Naive thymus-derived CD4-positive, alpha-beta T cell (primary cell): ENCODE results near the gene ROCK2. TPM values are rescaled to one million over a fixed set of nuclear protein-coding genes. Genes with fewer than 3 reads are reported as not detected.
"Not testable (repeated sequence)": the region's sequence is repeated elsewhere in the genome, so short reads cannot be mapped to it uniquely, and the experiment has no call there.

Experiments
- ATAC-seq: fragments of 150-1000 bp; cut with Tn5 transposase; 2 replicates; pipeline ENCODE4 v1.10.0; 2021; ENCODE audit warnings: mild to moderate bottlenecking, moderate library complexity
- CTCF ChIA-PET: fragments of 350-600 bp; sonication (Branson Sonifier 250); formaldehyde crosslinking; loops from one replicate; lab custom pipeline; 2021; ENCODE audit warnings: antibody characterized with exemption; lab: Charles Lee
- POLR2A ChIA-PET: fragments of 350-600 bp; sonication (Branson Sonifier 250); formaldehyde crosslinking; loops from one replicate; lab custom pipeline; 2021; ENCODE audit warnings: antibody characterized with exemption, inconsistent platforms; lab: Charles Lee
- DNase-seq, 9 donors: peaks; one replicate each; pipeline versions ENCODE4 v3.0.0 to v3.0.0-alpha.2; 2020 to 2022; ENCODE audit warnings: mixed read lengths in 1 of 9
- H3K27ac ChIP-seq: one replicate; pipeline ENCODE4 v1.7.0; 2013; ENCODE audit warnings: mild to moderate bottlenecking, low read depth, low read length, moderate library complexity
- H3K27me3 ChIP-seq, 2 donors: one replicate each; pipeline ENCODE4 v1.7.0; 2013; ENCODE audit warnings: low read length in 2 of 2, mild to moderate bottlenecking in 2 of 2, moderate library complexity in 2 of 2; ENCODE audit not compliant: control insufficient read depth in 2 of 2, insufficient read depth in 2 of 2
- H3K36me3 ChIP-seq, 3 experiments: 1 replicate in 2 of 3; 2 replicates in 1 of 3; pipeline ENCODE4 v1.7.0; 2013; ENCODE audit warnings: low read length in 3 of 3, mild to moderate bottlenecking in 3 of 3, moderate library complexity in 1 of 3; ENCODE audit not compliant: insufficient read depth in 3 of 3, control insufficient read depth in 2 of 3
- H3K4me1 ChIP-seq, 2 donors: one replicate each; pipeline ENCODE4 v1.7.0; 2013; ENCODE audit warnings: low read length in 2 of 2, mild to moderate bottlenecking in 2 of 2, moderate library complexity in 1 of 2; ENCODE audit not compliant: control insufficient read depth in 2 of 2, insufficient read depth in 2 of 2
- H3K4me3 ChIP-seq: 2 replicates; pipeline ENCODE4 v1.7.0; 2013; ENCODE audit warnings: mild to moderate bottlenecking, low read length
- H3K9me3 ChIP-seq, 3 experiments: 1 replicate in 2 of 3; 2 replicates in 1 of 3; pipeline ENCODE4 v1.7.0; 2013; ENCODE audit warnings: low read length in 3 of 3; ENCODE audit not compliant: control insufficient read depth in 2 of 3
- H3K27ac Mint-ChIP-seq, 9 donors: one replicate each; pipeline ENCODE4 v1.8.0; 2020 to 2022; ENCODE audit warnings: mixed read lengths in 9 of 9, mild to moderate bottlenecking in 8 of 9, moderate library complexity in 5 of 9, inconsistent platforms in 2 of 9
- H3K27me3 Mint-ChIP-seq, 5 donors: one replicate each; pipeline ENCODE4 v1.8.0; 2021 to 2022; ENCODE audit warnings: mixed read lengths in 5 of 5, mild to moderate bottlenecking in 1 of 5
- H3K36me3 Mint-ChIP-seq, 5 donors: one replicate each; pipeline ENCODE4 v1.8.0; 2020 to 2022; ENCODE audit warnings: mixed read lengths in 5 of 5, mild to moderate bottlenecking in 3 of 5, inconsistent platforms in 1 of 5
- H3K4me1 Mint-ChIP-seq, 7 donors: one replicate each; pipeline ENCODE4 v1.8.0; 2020 to 2022; ENCODE audit warnings: mixed read lengths in 7 of 7, mild to moderate bottlenecking in 3 of 7, inconsistent platforms in 1 of 7
- H3K4me3 Mint-ChIP-seq, 10 donors: one replicate each; pipeline ENCODE4 v1.8.0; 2020 to 2022; ENCODE audit warnings: mild to moderate bottlenecking in 10 of 10, mixed read lengths in 10 of 10, moderate library complexity in 6 of 10, inconsistent platforms in 2 of 10
- H3K9me3 Mint-ChIP-seq, 11 donors: one replicate each; pipeline ENCODE4 v1.8.0; 2020 to 2022; ENCODE audit warnings: mixed read lengths in 11 of 11, mild to moderate bottlenecking in 4 of 11, inconsistent platforms in 1 of 11, moderate library complexity in 1 of 11
- intact Hi-C, 2 donors: fragments of 100-400 bp; cut with micrococcal nuclease; formaldehyde crosslinking; loops; one replicate each; pipeline ENCODE4 v1.15.1; 2023
- polyA plus RNA-seq, 2 donors: library from polyadenylated mRNA; unstranded; fragments of 300-500 nt; fragmentation: Illumina TruSeq; gene quantifications; one replicate each; pipeline ENCODE4 v1.2.3, GENCODE V29; 2021
- total RNA-seq, 6 experiments: library from RNA in 5 of 6; stranded (reverse) in 5 of 6; gene quantifications; 1 replicate in 5 of 6; 2 replicates in 1 of 6; pipeline ENCODE4 v1.2.3 and lab custom pipeline; 2021 to 2026

Gene ROCK2
- total and polyA plus RNA-seq, 7 experiments from 2014 or later: 12.0 to 23.9 (median 18.7) TPM

- H3K27me3 ChIP-seq: no peaks in the 10 kb centered on the region
- no peaks in the 10 kb centered on the region for H3K9me3 ChIP-seq
- peaks cover 0 to 21% (median 15%) of the 10 kb centered on the region in 5 donors for H3K36me3 Mint-ChIP-seq
- H3K4me3 ChIP-seq: no peak overlapping the region
- intact Hi-C loops: no loop called here
- H3K4me1 ChIP-seq: peaks cover 7 to 13% of the 10 kb centered on the region in 2 donors
- ChIA-PET CTCF (no interaction called here), POLR2A (no interaction called here)
- H3K36me3 ChIP-seq: peaks cover 0 to 9% (median 0%) of the 10 kb centered on the region in 3 experiments
- H3K4me3 Mint-ChIP-seq: no peak overlapping the region
- no peak for ATAC-seq
- H3K27ac ChIP-seq: no peak overlapping the region
- peaks cover 0 to 5% (median 0%) of the 10 kb centered on the region in 11 donors for H3K9me3 Mint-ChIP-seq
- H3K27ac Mint-ChIP-seq: no peak overlapping the region
- H3K27me3 Mint-ChIP-seq: no peaks in the 10 kb centered on the region
- no peak for DNase-seq
- peaks cover 9 to 20% (median 13%) of the 10 kb centered on the region in 7 donors for H3K4me1 Mint-ChIP-seq
These were observed 170.2 kb downstream of the ROCK2 start for GRCh38 chr2:11174222-11174621.

- Mint-ChIP-seq H3K9me3 (no peaks in the 10 kb centered on the region), H3K4me1 (peaks cover 0 to 2% (median 0%) of the 10 kb centered on the region in 7 donors), H3K27me3 (no peaks in the 10 kb centered on the region), H3K36me3 (peaks cover 0 to 24% (median 4%) of the 10 kb centered on the region in 5 donors), H3K4me3 (no peak overlapping the region), H3K27ac (peak overlapping the region in 1 of 9 donors; percentile 76)
- ChIA-PET CTCF (no interaction called here), POLR2A (no interaction called here)
- no peaks in the 10 kb centered on the region for H3K9me3 ChIP-seq
- H3K27ac ChIP-seq: no peak overlapping the region
- no peaks in the 10 kb centered on the region for H3K27me3 ChIP-seq
- H3K36me3 ChIP-seq: no peaks in the 10 kb centered on the region
- ATAC-seq: no peak
- no peak for DNase-seq
- intact Hi-C loops: no loop called here
- H3K4me3 ChIP-seq: no peak overlapping the region
- no peaks in the 10 kb centered on the region for H3K4me1 ChIP-seq
These were observed 175.1 kb downstream of the ROCK2 start for GRCh38 chr2:11169333-11169732.

- H3K4me3 Mint-ChIP-seq: no peak overlapping the region
- H3K27me3 Mint-ChIP-seq: no peaks in the 10 kb centered on the region
- H3K9me3 Mint-ChIP-seq: no peaks in the 10 kb centered on the region
- Histone ChIP-seq H3K36me3 (peaks cover 0 to 3% (median 0%) of the 10 kb centered on the region in 3 experiments), H3K9me3 (no peaks in the 10 kb centered on the region), H3K27me3 (no peaks in the 10 kb centered on the region), H3K4me3 (no peak overlapping the region), H3K4me1 (no peaks in the 10 kb centered on the region), H3K27ac (no peak overlapping the region)
- peaks cover 0 to 30% (median 4%) of the 10 kb centered on the region in 5 donors for H3K36me3 Mint-ChIP-seq
- POLR2A ChIA-PET: no interaction called here
- H3K4me1 Mint-ChIP-seq: peaks cover 0 to 2% (median 0%) of the 10 kb centered on the region in 7 donors
- ATAC-seq (no peak), DNase-seq (no peak)
- no peak overlapping the region for H3K27ac Mint-ChIP-seq
- intact Hi-C loops: no loop called here
- CTCF ChIA-PET: interaction anchor here (0.6 kb wide), 1 partner anchor 176 kb away, joined by 3 read pairs; no protein-coding TSS in a partner anchor
These were observed 175.9 kb downstream of the ROCK2 start for GRCh38 chr2:11168488-11168887.

GRCh38 chr2:11166476-11166875 lies 178.0 kb downstream of the ROCK2 start:
- ChIA-PET POLR2A (no interaction called here), CTCF (no interaction called here)
- no peaks in the 10 kb centered on the region for H3K9me3 ChIP-seq
- H3K27me3 Mint-ChIP-seq: no peaks in the 10 kb centered on the region
- H3K27me3 ChIP-seq: no peaks in the 10 kb centered on the region
- DNase-seq: no peak
- H3K27ac ChIP-seq: no peak overlapping the region
- H3K4me3 Mint-ChIP-seq: no peak overlapping the region
- no peak overlapping the region for H3K4me3 ChIP-seq
- no peak for ATAC-seq
- peaks cover 0 to 2% (median 0%) of the 10 kb centered on the region in 7 donors for H3K4me1 Mint-ChIP-seq
- intact Hi-C loops: no loop called here
- H3K36me3 ChIP-seq: peaks cover 0 to 3% (median 0%) of the 10 kb centered on the region in 3 experiments
- no peaks in the 10 kb centered on the region for H3K4me1 ChIP-seq
- no peak overlapping the region for H3K27ac Mint-ChIP-seq
- peaks cover 0 to 24% (median 4%) of the 10 kb centered on the region in 5 donors for H3K36me3 Mint-ChIP-seq
- H3K9me3 Mint-ChIP-seq: no peaks in the 10 kb centered on the region

GRCh38 chr2:11165046-11165445 lies 179.4 kb downstream of the ROCK2 start:
- POLR2A ChIA-PET, H3K36me3 ChIP-seq, H3K4me1 ChIP-seq, H3K27me3 ChIP-seq, H3K9me3 Mint-ChIP-seq, H3K9me3 ChIP-seq, H3K27ac Mint-ChIP-seq, CTCF ChIA-PET, H3K4me3 Mint-ChIP-seq, H3K27me3 Mint-ChIP-seq, H3K4me3 ChIP-seq, H3K27ac ChIP-seq, ATAC-seq, intact Hi-C loops, DNase-seq: not testable (repeated sequence)
- Mint-ChIP-seq H3K4me1 (peaks cover 8 to 13% (median 11%) of the 10 kb centered on the region in 7 donors), H3K36me3 (peaks cover 0 to 26% (median 4%) of the 10 kb centered on the region in 5 donors)

- no peak overlapping the region for H3K27ac ChIP-seq
- H3K4me1 ChIP-seq: peaks cover 0 to 4% of the 10 kb centered on the region in 2 donors
- H3K4me3 ChIP-seq: no peak overlapping the region
- H3K36me3 Mint-ChIP-seq: peaks cover 0 to 20% (median 4%) of the 10 kb centered on the region in 5 donors
- CTCF ChIA-PET: interaction anchor here (0.6 kb wide), 1 partner anchor 256 kb away, joined by 8 read pairs; no protein-coding TSS in a partner anchor
- no peaks in the 10 kb centered on the region for H3K27me3 Mint-ChIP-seq
- DNase-seq (no peak), ATAC-seq (no peak)
- no peaks in the 10 kb centered on the region for H3K9me3 ChIP-seq
- H3K27ac Mint-ChIP-seq: peak overlapping the region in 1 of 9 donors; percentile 57
- no peaks in the 10 kb centered on the region for H3K27me3 ChIP-seq
- H3K36me3 ChIP-seq: peaks cover 0 to 3% (median 0%) of the 10 kb centered on the region in 3 experiments
- H3K9me3 Mint-ChIP-seq: no peaks in the 10 kb centered on the region
- no peak overlapping the region for H3K4me3 Mint-ChIP-seq
- POLR2A ChIA-PET: no interaction called here
- H3K4me1 Mint-ChIP-seq: peaks cover 8 to 18% (median 14%) of the 10 kb centered on the region in 7 donors
- intact Hi-C loops: no loop called here
These were observed 180.8 kb downstream of the ROCK2 start for GRCh38 chr2:11163439-11164317.
